ENCODE data around the gene GHRL. TPM values are rescaled to one million over a fixed set of nuclear protein-coding genes. Genes with fewer than 3 reads are reported as not detected.

GHRL gene
- total RNA-seq, 2 experiments from 2014 or later: 0.32 to 0.42 TPM

DNA sequence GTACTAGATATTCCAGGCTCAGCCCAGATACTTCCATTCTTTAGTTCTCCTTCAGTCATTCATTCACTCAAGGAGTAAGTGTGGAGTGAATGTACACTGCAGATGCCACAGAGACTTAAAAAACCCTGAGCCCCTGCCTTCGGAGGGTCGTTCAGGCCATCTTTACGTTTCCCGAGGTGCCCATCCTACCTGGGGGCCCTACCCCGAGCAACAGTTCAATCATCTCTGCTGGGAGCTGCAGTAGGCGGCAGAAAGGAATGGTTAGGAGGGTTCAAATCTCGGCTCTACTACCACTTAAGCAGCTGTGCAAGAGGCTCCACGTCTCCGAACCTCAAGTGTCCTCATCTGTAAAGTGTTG, 27.6 kb upstream of the GHRL start:
- ChIA-PET POLR2A (interaction anchor here (0.6 to 1.3 kb wide), 5 partner anchors 9 to 430 kb away, joined by 3 to 6 read pairs (median 3); partner anchors contain the start of genes CRELD1 and JAGN1), CTCF (ENCODE audit: unreplicated experiment) (interaction anchor here (0.8 kb wide), 1 partner anchor 56 kb away, joined by 3 read pairs; no protein-coding TSS in a partner anchor)
- peaks cover 20% of the 10 kb centered on the region for H3K4me1 ChIP-seq (ENCODE audit: insufficient read depth, low read length, poor library complexity, severe bottlenecking)
- H3K36me3 ChIP-seq (ENCODE audit: insufficient read depth, low read length): peaks cover 40% of the 10 kb centered on the region; the same call in 1 of the 2 replicates
- TF ChIP-seq, protein P1, sequence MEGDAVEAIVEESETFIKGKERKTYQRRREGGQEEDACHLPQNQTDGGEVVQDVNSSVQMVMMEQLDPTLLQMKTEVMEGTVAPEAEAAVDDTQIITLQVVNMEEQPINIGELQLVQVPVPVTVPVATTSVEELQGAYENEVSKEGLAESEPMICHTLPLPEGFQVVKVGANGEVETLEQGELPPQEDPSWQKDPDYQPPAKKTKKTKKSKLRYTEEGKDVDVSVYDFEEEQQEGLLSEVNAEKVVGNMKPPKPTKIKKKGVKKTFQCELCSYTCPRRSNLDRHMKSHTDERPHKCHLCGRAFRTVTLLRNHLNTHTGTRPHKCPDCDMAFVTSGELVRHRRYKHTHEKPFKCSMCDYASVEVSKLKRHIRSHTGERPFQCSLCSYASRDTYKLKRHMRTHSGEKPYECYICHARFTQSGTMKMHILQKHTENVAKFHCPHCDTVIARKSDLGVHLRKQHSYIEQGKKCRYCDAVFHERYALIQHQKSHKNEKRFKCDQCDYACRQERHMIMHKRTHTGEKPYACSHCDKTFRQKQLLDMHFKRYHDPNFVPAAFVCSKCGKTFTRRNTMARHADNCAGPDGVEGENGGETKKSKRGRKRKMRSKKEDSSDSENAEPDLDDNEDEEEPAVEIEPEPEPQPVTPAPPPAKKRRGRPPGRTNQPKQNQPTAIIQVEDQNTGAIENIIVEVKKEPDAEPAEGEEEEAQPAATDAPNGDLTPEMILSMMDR (conservative IDR thresholded peaks at IDR 0.05; ENCODE audit: low read length): no peak
- no peak for TF ChIP-seq EZH2phosphoT487 (IDR thresholded peaks at IDR 0.05; ENCODE audit: borderline replicate concordance, low read depth, low read length)
- intact Hi-C loops (cut with micrococcal nuclease; ENCODE audit: unreplicated experiment): loop anchor here (2.0 to 5.0 kb wide), 4 partner anchors 71 to 478 kb away; partner anchors contain the start of genes BRK1, CRELD1, RPUSD3 and TATDN2
- DNase-seq (ENCODE audit: low spot score): peak; percentile 20
- BruUV-seq (replicated peaks): no TSS peak
- peak overlapping the region; percentile 12 for H3K27ac ChIP-seq (ENCODE audit: low read depth, low read length, poor library complexity, severe bottlenecking)
- peak overlapping the region; percentile 27; the same call in 1 of the 2 replicates for H2AFZ ChIP-seq (ENCODE audit: low read length)
- H3K9me2 ChIP-seq (ENCODE audit: insufficient read depth, low read length): no peaks in the 10 kb centered on the region
- H3K4me3 ChIP-seq (ENCODE audit: low read depth, low read length, poor library complexity, severe bottlenecking): peak overlapping the region; percentile 91
- H4K20me1 ChIP-seq (ENCODE audit: insufficient read depth, low read length): peaks cover 6% of the 10 kb centered on the region; the same call in 1 of the 2 replicates
- H3K79me2 ChIP-seq (ENCODE audit: insufficient read depth, low read depth, low read length): peaks cover 24% of the 10 kb centered on the region
- H3K9me3 ChIP-seq (ENCODE audit: low read length): no peaks in the 10 kb centered on the region
- H3K4me2 ChIP-seq (ENCODE audit: low read length): peak overlapping the region; percentile 99

- H4K20me1 ChIP-seq (ENCODE audit: insufficient read depth, low read length): peaks cover 6% of the 10 kb centered on the region; the same call in 1 of the 2 replicates
- ChIA-PET CTCF (ENCODE audit: unreplicated experiment) (no interaction called here), POLR2A (interaction anchor here (0.7 kb wide), 1 partner anchor 388 kb away, joined by 3 read pairs; no protein-coding TSS in a partner anchor)
- no peak overlapping the region for H2AFZ ChIP-seq (ENCODE audit: low read length)
- no peaks in the 10 kb centered on the region for H3K9me2 ChIP-seq (ENCODE audit: insufficient read depth, low read length)
- peak overlapping the region; percentile 99 for H3K4me2 ChIP-seq (ENCODE audit: low read length)
- H3K4me3 ChIP-seq (ENCODE audit: low read depth, low read length, poor library complexity, severe bottlenecking): peak overlapping the region; percentile 91
- no peak for DNase-seq (ENCODE audit: low spot score)
- BruUV-seq (replicated peaks): no TSS peak
- H3K4me1 ChIP-seq (ENCODE audit: insufficient read depth, low read length, poor library complexity, severe bottlenecking): peaks cover 20% of the 10 kb centered on the region
- peaks cover 24% of the 10 kb centered on the region for H3K79me2 ChIP-seq (ENCODE audit: insufficient read depth, low read depth, low read length)
- H3K27ac ChIP-seq (ENCODE audit: low read depth, low read length, poor library complexity, severe bottlenecking): no peak overlapping the region
- TF ChIP-seq EZH2phosphoT487 (IDR thresholded peaks at IDR 0.05; ENCODE audit: borderline replicate concordance, low read depth, low read length): no peak
- TF ChIP-seq, protein P1 (conservative IDR thresholded peaks at IDR 0.05; ENCODE audit: low read length): no peak
- peaks cover 44% of the 10 kb centered on the region for H3K36me3 ChIP-seq (ENCODE audit: insufficient read depth, low read length)
- intact Hi-C loops (cut with micrococcal nuclease; ENCODE audit: unreplicated experiment): loop anchor here (2.0 to 5.0 kb wide), 4 partner anchors 71 to 478 kb away; partner anchors contain the start of genes BRK1, CRELD1, RPUSD3 and TATDN2
- H3K9me3 ChIP-seq (ENCODE audit: low read length): no peaks in the 10 kb centered on the region
These were observed 27.1 kb upstream of the GHRL start for GRCh38 chr3:10319804-10320203.

DNA sequence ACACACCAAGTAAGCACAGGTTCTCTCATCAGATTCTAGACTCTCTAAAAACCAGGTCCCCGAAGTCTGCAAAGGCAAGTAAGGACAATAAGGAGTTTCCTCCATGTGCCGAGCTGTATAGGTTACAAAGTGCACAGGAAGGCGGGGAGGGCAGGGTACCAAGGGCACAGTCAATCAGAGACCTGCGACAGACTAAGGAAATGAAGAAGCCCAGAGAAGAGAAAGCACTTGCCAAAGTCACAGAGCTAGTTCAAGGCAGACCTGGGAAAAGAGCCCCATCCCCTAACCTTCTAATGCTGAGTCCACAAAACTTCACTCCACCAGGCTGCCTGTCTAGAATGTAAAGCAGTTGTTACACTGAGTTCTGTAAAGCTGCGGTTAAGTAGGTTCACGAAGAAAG, 26.5 kb upstream of the GHRL start:
- TF ChIP-seq, protein P1 (conservative IDR thresholded peaks at IDR 0.05; ENCODE audit: low read length): no peak
- TF ChIP-seq EZH2phosphoT487 (IDR thresholded peaks at IDR 0.05; ENCODE audit: borderline replicate concordance, low read depth, low read length): no peak
- ChIA-PET CTCF (ENCODE audit: unreplicated experiment) (no interaction called here), POLR2A (no interaction called here)
- intact Hi-C loops (cut with micrococcal nuclease; ENCODE audit: unreplicated experiment): no loop called here
- peaks cover 6% of the 10 kb centered on the region; the same call in 1 of the 2 replicates for H4K20me1 ChIP-seq (ENCODE audit: insufficient read depth, low read length)
- H3K9me2 ChIP-seq (ENCODE audit: insufficient read depth, low read length): no peaks in the 10 kb centered on the region
- H3K79me2 ChIP-seq (ENCODE audit: insufficient read depth, low read depth, low read length): peaks cover 24% of the 10 kb centered on the region
- peaks cover 49% of the 10 kb centered on the region for H3K36me3 ChIP-seq (ENCODE audit: insufficient read depth, low read length)
- BruUV-seq (replicated peaks): no TSS peak
- H3K27ac ChIP-seq (ENCODE audit: low read depth, low read length, poor library complexity, severe bottlenecking): no peak overlapping the region
- no peak for DNase-seq (ENCODE audit: low spot score)
- no peak overlapping the region for H2AFZ ChIP-seq (ENCODE audit: low read length)
- no peaks in the 10 kb centered on the region for H3K9me3 ChIP-seq (ENCODE audit: low read length)
- H3K4me1 ChIP-seq (ENCODE audit: insufficient read depth, low read length, poor library complexity, severe bottlenecking): peaks cover 20% of the 10 kb centered on the region
- H3K4me3 ChIP-seq (ENCODE audit: low read depth, low read length, poor library complexity, severe bottlenecking): peak overlapping the region; percentile 91
- peak overlapping the region; percentile 99 for H3K4me2 ChIP-seq (ENCODE audit: low read length)
